GM04503 (cell line): Measurements from ENCODE around the gene GIT2.

ENCODE experiments used
- DNase-seq: peaks from one replicate; pipeline ENCODE4 v3.0.0-alpha.2; 2012; ENCODE audit warnings: low read depth

The GIT2 gene

GRCh38 chr12:109968801-109969200, 27.4 kb downstream of the GIT2 start:
- DNase-seq, result no peak

- DNase-seq, result no peak
Measured at GRCh38 chr12:109968032-109968420, 28.1 kb downstream of the GIT2 start.

GRCh38 chr12:109967383-109968031, 28.7 kb downstream of the GIT2 start:
- no peak for DNase-seq

- no peak for DNase-seq
Measured at GRCh38 chr12:109966546-109966945, 29.6 kb downstream of the GIT2 start.

- no peak for DNase-seq
Measured at GRCh38 chr12:109963743-109964429, 32.3 kb downstream of the GIT2 start.

GRCh38 chr12:109963330-109963729, 32.8 kb downstream of the GIT2 start:
- DNase-seq, result no peak

- no peak for DNase-seq
Measured at GRCh38 chr12:109962398-109962797, 33.8 kb downstream of the GIT2 start.

GRCh38 chr12:109961612-109962011, 34.6 kb downstream of the GIT2 start:
- no peak for DNase-seq

GRCh38 chr12:109961201-109961600, 35.0 kb downstream of the GIT2 start:
- no peak for DNase-seq

- no peak for DNase-seq
Measured at GRCh38 chr12:109959411-109960093, 36.6 kb downstream of the GIT2 start.

- DNase-seq, result no peak
Measured at GRCh38 chr12:109958374-109958773, 37.8 kb downstream of the GIT2 start.

GRCh38 chr12:109953656-109954055, 42.5 kb downstream of the GIT2 start:
- DNase-seq, result no peak

- no peak for DNase-seq
Measured at GRCh38 chr12:109952873-109953272, 43.3 kb downstream of the GIT2 start.

GRCh38 chr12:109952160-109952858, 43.9 kb downstream of the GIT2 start:
- DNase-seq, result no peak

GRCh38 chr12:109951751-109952150, 44.4 kb downstream of the GIT2 start:
- no peak for DNase-seq

GRCh38 chr12:109951136-109951535, 45.0 kb downstream of the GIT2 start:
- peak; percentile 88 for DNase-seq

GRCh38 chr12:109950625-109951024, 45.5 kb downstream of the GIT2 start:
- no peak for DNase-seq

- no peak for DNase-seq
Measured at GRCh38 chr12:109949089-109949488, 47.1 kb downstream of the GIT2 start.

GRCh38 chr12:109948368-109948767, 47.8 kb downstream of the GIT2 start:
- DNase-seq, result no peak

GRCh38 chr12:109947521-109947920, 48.6 kb downstream of the GIT2 start:
- peak; percentile 80 for DNase-seq

GRCh38 chr12:109946913-109947312, 49.3 kb downstream of the GIT2 start:
- no peak for DNase-seq

- DNase-seq, result no peak
Measured at GRCh38 chr12:109946505-109946904, 49.7 kb downstream of the GIT2 start.
